ENCODE data around the gene POTEJ.
"Not testable (repeated sequence)": the region's sequence is repeated elsewhere in the genome, so short reads cannot be mapped to it uniquely, and the experiment has no call there.

- TF ChIP-seq, protein P1, sequence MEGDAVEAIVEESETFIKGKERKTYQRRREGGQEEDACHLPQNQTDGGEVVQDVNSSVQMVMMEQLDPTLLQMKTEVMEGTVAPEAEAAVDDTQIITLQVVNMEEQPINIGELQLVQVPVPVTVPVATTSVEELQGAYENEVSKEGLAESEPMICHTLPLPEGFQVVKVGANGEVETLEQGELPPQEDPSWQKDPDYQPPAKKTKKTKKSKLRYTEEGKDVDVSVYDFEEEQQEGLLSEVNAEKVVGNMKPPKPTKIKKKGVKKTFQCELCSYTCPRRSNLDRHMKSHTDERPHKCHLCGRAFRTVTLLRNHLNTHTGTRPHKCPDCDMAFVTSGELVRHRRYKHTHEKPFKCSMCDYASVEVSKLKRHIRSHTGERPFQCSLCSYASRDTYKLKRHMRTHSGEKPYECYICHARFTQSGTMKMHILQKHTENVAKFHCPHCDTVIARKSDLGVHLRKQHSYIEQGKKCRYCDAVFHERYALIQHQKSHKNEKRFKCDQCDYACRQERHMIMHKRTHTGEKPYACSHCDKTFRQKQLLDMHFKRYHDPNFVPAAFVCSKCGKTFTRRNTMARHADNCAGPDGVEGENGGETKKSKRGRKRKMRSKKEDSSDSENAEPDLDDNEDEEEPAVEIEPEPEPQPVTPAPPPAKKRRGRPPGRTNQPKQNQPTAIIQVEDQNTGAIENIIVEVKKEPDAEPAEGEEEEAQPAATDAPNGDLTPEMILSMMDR (conservative IDR thresholded peaks at IDR 0.05), result not testable (repeated sequence)
- not testable (repeated sequence) for TF ChIP-seq EZH2 (IDR thresholded peaks at IDR 0.05; ENCODE audit: low read depth)
Observed at GRCh38 chr2:130579121-130579520, 32.1 kb upstream of the POTEJ start.
